ENCODE results near the gene SLC43A3.
"Not testable (repeated sequence)": the region's sequence is repeated elsewhere in the genome, so short reads cannot be mapped to it uniquely, and the experiment has no call there.

SLC43A3 gene

GRCh38 chr11:57378186-57378585 lies 48.7 kb downstream of the SLC43A3 start:
- DNase-seq = peak; percentile 68 to 87 (median 74)

- DNase-seq = no peak
Measured at GRCh38 chr11:57377107-57377506, 49.8 kb downstream of the SLC43A3 start.

- no peak for DNase-seq
Measured at GRCh38 chr11:57376095-57377090, 50.5 kb downstream of the SLC43A3 start.

- DNase-seq = no peak
Measured at GRCh38 chr11:57375490-57375889, 51.4 kb downstream of the SLC43A3 start.

- DNase-seq = no peak
Measured at GRCh38 chr11:57374966-57375365, 52.0 kb downstream of the SLC43A3 start.

GRCh38 chr11:57373146-57373545 lies 53.8 kb downstream of the SLC43A3 start:
- DNase-seq = no peak

GRCh38 chr11:57370941-57371340 lies 56.0 kb downstream of the SLC43A3 start:
- peak in 3 of 4 experiments; percentile 44 to 53 (median 52) for DNase-seq

GRCh38 chr11:57370251-57370650 lies 56.7 kb downstream of the SLC43A3 start:
- DNase-seq = peak in 1 of 4 experiments; percentile 43

GRCh38 chr11:57368845-57369232 lies 58.1 kb downstream of the SLC43A3 start:
- DNase-seq = no peak

- DNase-seq = peak; percentile 52 to 79 (median 68)
Measured at GRCh38 chr11:57368106-57368844, 58.6 kb downstream of the SLC43A3 start.

- no peak for DNase-seq
Measured at GRCh38 chr11:57364851-57365660, 61.9 kb downstream of the SLC43A3 start.

GRCh38 chr11:57363131-57364080 lies 63.5 kb downstream of the SLC43A3 start:
- no peak for DNase-seq

GRCh38 chr11:57361926-57362325 lies 65.0 kb downstream of the SLC43A3 start:
- no peak for DNase-seq

GRCh38 chr11:57361420-57361819 lies 65.5 kb downstream of the SLC43A3 start:
- DNase-seq = not testable (repeated sequence)

GRCh38 chr11:57360991-57361390 lies 65.9 kb downstream of the SLC43A3 start:
- DNase-seq = no peak

- no peak for DNase-seq
Measured at GRCh38 chr11:57359896-57360690, 66.8 kb downstream of the SLC43A3 start.

GRCh38 chr11:57359396-57359795 lies 67.5 kb downstream of the SLC43A3 start:
- DNase-seq = no peak

GRCh38 chr11:57358991-57359390 lies 67.9 kb downstream of the SLC43A3 start:
- DNase-seq = peak in 1 of 4 experiments; percentile 41

GRCh38 chr11:57358543-57358961 lies 68.4 kb downstream of the SLC43A3 start:
- DNase-seq = peak; percentile 51 to 79 (median 56)

GRCh38 chr11:57357856-57358255 lies 69.1 kb downstream of the SLC43A3 start:
- peak in 3 of 4 experiments; percentile 25 to 60 (median 53) for DNase-seq

All from suppressor macrophage (primary cell).